Mesendoderm (in vitro differentiated cells): ENCODE measurements around the gene CUEDC2.

Experiments
- DNase-seq: peaks from one replicate; pipeline ENCODE4 v3.0.0; 2013
- H2AK5ac ChIP-seq: 2 replicates; pipeline ENCODE4 v1.6.1; 2013; ENCODE audit warnings: low read length, inconsistent platforms
- H2BK120ac ChIP-seq: 2 replicates; pipeline ENCODE4 v1.6.1; 2013; ENCODE audit warnings: low read depth, mild to moderate bottlenecking, low read length, moderate library complexity, mixed read lengths
- H2BK15ac ChIP-seq: replicated peaks from 2 replicates; pipeline ENCODE4 v1.6.1; 2013; ENCODE audit warnings: low read depth, mild to moderate bottlenecking, moderate library complexity
- H2BK5ac ChIP-seq: 2 replicates; pipeline ENCODE4 v1.6.1; 2013; ENCODE audit warnings: low read length, inconsistent platforms
- H3K18ac ChIP-seq: 2 replicates; pipeline ENCODE4 v1.6.1; 2013; ENCODE audit warnings: mild to moderate bottlenecking, low read length, mixed read lengths
- H3K23ac ChIP-seq: one replicate; pipeline ENCODE4 v1.6.1; 2013; ENCODE audit warnings: low read length
- H3K27ac ChIP-seq: 2 replicates; pipeline ENCODE4 v1.5.1; 2013; ENCODE audit warnings: low read depth, mild to moderate bottlenecking, inconsistent platforms, low read length, moderate library complexity
- H3K27me3 ChIP-seq: 2 replicates; pipeline ENCODE4 v1.6.1; 2013; ENCODE audit warnings: low read length, control low read depth, mild to moderate bottlenecking, inconsistent platforms; ENCODE audit not compliant: insufficient read depth, poor library complexity
- H3K36me3 ChIP-seq: 2 replicates; pipeline ENCODE4 v1.6.1; 2013; ENCODE audit warnings: low read length, inconsistent platforms; ENCODE audit not compliant: control insufficient read depth, insufficient read depth
- H3K4ac ChIP-seq: one replicate; pipeline ENCODE4 v1.6.1; 2013; ENCODE audit warnings: low read depth, mild to moderate bottlenecking, low read length, moderate library complexity
- H3K4me1 ChIP-seq: 2 replicates; pipeline ENCODE4 v1.6.1; 2013; ENCODE audit warnings: low read depth, low read length, inconsistent platforms; ENCODE audit not compliant: control insufficient read depth
- H3K4me2 ChIP-seq: 2 replicates; pipeline ENCODE4 v1.6.1; 2013; ENCODE audit warnings: low read length
- H3K4me3 ChIP-seq: 2 replicates; pipeline ENCODE4 v1.5.1; 2013; ENCODE audit warnings: mild to moderate bottlenecking, low read length
- H3K56ac ChIP-seq: one replicate; pipeline ENCODE4 v1.6.1; 2013; ENCODE audit warnings: low read length
- H3K79me1 ChIP-seq: 2 replicates; pipeline ENCODE4 v1.6.1; 2013; ENCODE audit warnings: low read length, inconsistent platforms
- H3K79me2 ChIP-seq: 2 replicates; pipeline ENCODE4 v1.6.1; 2013; ENCODE audit warnings: mild to moderate bottlenecking, low read length; ENCODE audit not compliant: control insufficient read depth, insufficient read depth
- H3K9ac ChIP-seq: 2 replicates; pipeline ENCODE4 v1.6.1; 2013; ENCODE audit warnings: low read length, inconsistent platforms
- H4K5ac ChIP-seq: one replicate; pipeline ENCODE4 v1.6.1; 2013; ENCODE audit warnings: low read length
- H4K8ac ChIP-seq: one replicate; pipeline ENCODE4 v1.6.1; 2013; ENCODE audit warnings: low read depth, mild to moderate bottlenecking, control low read depth, low read length, moderate library complexity
- WGBS: extraction: QIAGEN DNeasy Blood & Tissue Kit; methylation state at CpG from one replicate; pipeline ENCODE4 v1.1.7; 2013; ENCODE audit warnings: low lambda C conversion rate, missing lambda C conversion rate; ENCODE audit not compliant: insufficient coverage; ENCODE audit errors: extremely low coverage; 5-methylcytosine and 5-hydroxymethylcytosine counted together

The CUEDC2 gene

GRCh38 chr10:102444851-102445250, 12.5 kb upstream of the CUEDC2 start:
- Histone ChIP-seq H2BK120ac (no peak overlapping the region), H4K8ac (no peak overlapping the region), H3K9ac (no peak overlapping the region), H3K27ac (no peak overlapping the region), H3K79me1 (no peaks in the 10 kb centered on the region), H3K18ac (no peak overlapping the region), H3K4me3 (no peak overlapping the region), H3K4ac (no peak overlapping the region), H3K79me2 (no peaks in the 10 kb centered on the region), H2AK5ac (no peak overlapping the region), H2BK5ac (no peak overlapping the region), H4K5ac (no peak overlapping the region), H3K56ac (no peak overlapping the region), H2BK15ac (no peak overlapping the region), H3K4me2 (no peak overlapping the region), H3K23ac (no peak overlapping the region), H3K36me3 (no peaks in the 10 kb centered on the region), H3K27me3 (no peaks in the 10 kb centered on the region), H3K4me1 (peaks cover 3% of the 10 kb centered on the region)
- no peak for DNase-seq
- no CpG with 5 or more reads among the region's 2 CpGs for WGBS

- no peak overlapping the region for H3K27ac ChIP-seq
- no peak for DNase-seq
- H2BK15ac ChIP-seq = no peak overlapping the region
These were observed 6.0 kb upstream of the CUEDC2 start for GRCh38 chr10:102438374-102438773.

GRCh38 chr10:102437515-102437914, 5.1 kb upstream of the CUEDC2 start:
- Histone ChIP-seq H2BK120ac (no peak overlapping the region), H3K4me2 (no peak overlapping the region), H3K4ac (no peak overlapping the region), H4K8ac (no peak overlapping the region), H3K27ac (no peak overlapping the region), H3K4me3 (no peak overlapping the region), H4K5ac (no peak overlapping the region), H2BK5ac (no peak overlapping the region), H2BK15ac (no peak overlapping the region), H3K9ac (no peak overlapping the region), H3K23ac (no peak overlapping the region), H3K27me3 (no peaks in the 10 kb centered on the region), H3K36me3 (no peaks in the 10 kb centered on the region), H3K56ac (no peak overlapping the region), H3K79me1 (no peaks in the 10 kb centered on the region), H3K18ac (no peak overlapping the region), H2AK5ac (no peak overlapping the region), H3K4me1 (peaks cover 3% of the 10 kb centered on the region), H3K79me2 (no peaks in the 10 kb centered on the region)
- WGBS = no CpG with 5 or more reads among the region's 3 CpGs
- no peak for DNase-seq

More at GRCh38 chr10:102438374-102438773, 6.0 kb upstream of the CUEDC2 start:
- H3K79me2 ChIP-seq = no peaks in the 10 kb centered on the region
- peaks cover 3% of the 10 kb centered on the region for H3K4me1 ChIP-seq
- no peak overlapping the region for H3K23ac ChIP-seq
- H2AK5ac ChIP-seq = no peak overlapping the region
- WGBS = no CpG with 5 or more reads among the region's 1 CpG
- H3K4ac ChIP-seq = no peak overlapping the region
- no peak overlapping the region for H4K8ac ChIP-seq
- H3K18ac ChIP-seq = no peak overlapping the region
- H3K4me3 ChIP-seq = no peak overlapping the region
- no peak overlapping the region for H3K9ac ChIP-seq
- H3K4me2 ChIP-seq = no peak overlapping the region
- H4K5ac ChIP-seq = no peak overlapping the region
- H3K79me1 ChIP-seq = no peaks in the 10 kb centered on the region
- no peak overlapping the region for H2BK5ac ChIP-seq
- H2BK120ac ChIP-seq = no peak overlapping the region
- H3K27me3 ChIP-seq = no peaks in the 10 kb centered on the region
- H3K36me3 ChIP-seq = no peaks in the 10 kb centered on the region
- no peak overlapping the region for H3K56ac ChIP-seq

- H3K4me3 ChIP-seq = no peak overlapping the region
- peaks cover 3% of the 10 kb centered on the region for H3K79me1 ChIP-seq
- no peak overlapping the region for H3K9ac ChIP-seq
- H4K8ac ChIP-seq = no peak overlapping the region
- no peak overlapping the region for H3K27ac ChIP-seq
- H3K36me3 ChIP-seq = no peaks in the 10 kb centered on the region
- no peak overlapping the region for H3K4me2 ChIP-seq
- H3K56ac ChIP-seq = no peak overlapping the region
- no peaks in the 10 kb centered on the region for H3K79me2 ChIP-seq
- no peak overlapping the region for H2BK15ac ChIP-seq
- no peak overlapping the region for H3K18ac ChIP-seq
- no peak overlapping the region for H3K4ac ChIP-seq
- no peak overlapping the region for H4K5ac ChIP-seq
- H3K23ac ChIP-seq = no peak overlapping the region
- H3K27me3 ChIP-seq = no peaks in the 10 kb centered on the region
- WGBS = no CpG with 5 or more reads among the region's 6 CpGs
- H2AK5ac ChIP-seq = no peak overlapping the region
- peaks cover 3% of the 10 kb centered on the region for H3K4me1 ChIP-seq
- no peak overlapping the region for H2BK120ac ChIP-seq
- DNase-seq = no peak
- no peak overlapping the region for H2BK5ac ChIP-seq
These were observed 3.9 kb upstream of the CUEDC2 start for GRCh38 chr10:102436312-102436711.

- Histone ChIP-seq H3K4me3 (no peak overlapping the region), H3K4ac (no peak overlapping the region), H4K5ac (no peak overlapping the region), H2BK15ac (no peak overlapping the region), H3K4me1 (peaks cover 3% of the 10 kb centered on the region), H3K18ac (peak overlapping the region; percentile 20), H2BK120ac (no peak overlapping the region), H2AK5ac (no peak overlapping the region), H2BK5ac (no peak overlapping the region), H3K36me3 (no peaks in the 10 kb centered on the region), H3K79me1 (peaks cover 3% of the 10 kb centered on the region), H3K27me3 (no peaks in the 10 kb centered on the region), H3K23ac (no peak overlapping the region), H3K27ac (no peak overlapping the region), H3K9ac (peak overlapping the region; percentile 65), H3K4me2 (peak overlapping the region; percentile 56), H4K8ac (no peak overlapping the region), H3K79me2 (no peaks in the 10 kb centered on the region), H3K56ac (peak overlapping the region; percentile 73)
- no CpG with 5 or more reads among the region's 14 CpGs for WGBS
- DNase-seq = no peak
These were observed 3.3 kb upstream of the CUEDC2 start for GRCh38 chr10:102435529-102436233.

GRCh38 chr10:102435133-102435497, 2.7 kb upstream of the CUEDC2 start:
- Histone ChIP-seq H4K5ac (no peak overlapping the region), H3K36me3 (no peaks in the 10 kb centered on the region), H2BK120ac (no peak overlapping the region), H3K56ac (peak overlapping the region; percentile 73), H4K8ac (no peak overlapping the region), H3K18ac (peak overlapping the region; percentile 20), H3K4me2 (peak overlapping the region; percentile 56), H3K79me2 (no peaks in the 10 kb centered on the region), H3K27me3 (no peaks in the 10 kb centered on the region), H3K4me1 (peaks cover 3% of the 10 kb centered on the region), H2BK5ac (no peak overlapping the region), H3K9ac (peak overlapping the region; percentile 65), H2AK5ac (no peak overlapping the region), H3K23ac (no peak overlapping the region), H3K4me3 (no peak overlapping the region), H3K4ac (no peak overlapping the region), H2BK15ac (no peak overlapping the region), H3K27ac (no peak overlapping the region), H3K79me1 (peaks cover 3% of the 10 kb centered on the region)
- WGBS = no CpG with 5 or more reads among the region's 5 CpGs
- no peak for DNase-seq
